Measurements from ENCODE around the gene CBR3. TPM values are rescaled to one million over a fixed set of nuclear protein-coding genes. Genes with fewer than 3 reads are reported as not detected.

The CBR3 gene
- total RNA-seq, 1 experiment from 2014 or later = 12.9 TPM

- DNase-seq (ENCODE audit: low spot score) (no peak), ATAC-seq (peak; percentile 42)
- TF ChIP-seq TEAD1 (CRISPR knock-in tag; IDR thresholded peaks at IDR 0.05) (no peak), GRHL2 (CRISPR knock-in tag; IDR thresholded peaks at IDR 0.05; ENCODE audit: insufficient replicate concordance, severe bottlenecking) (no peak), ZNF281 (CRISPR knock-in tag; IDR thresholded peaks at IDR 0.05) (no peak), FOXJ3 (CRISPR knock-in tag; IDR thresholded peaks at IDR 0.05; ENCODE audit: borderline replicate concordance) (no peak), USF1 (CRISPR knock-in tag; IDR thresholded peaks at IDR 0.05) (no peak), PRRX2 (CRISPR knock-in tag; IDR thresholded peaks at IDR 0.05) (no peak), CBFB (CRISPR knock-in tag; IDR thresholded peaks at IDR 0.05; ENCODE audit: low read depth) (no peak), E2F1 (CRISPR knock-in tag; IDR thresholded peaks at IDR 0.05) (no peak), NFE2L1 (CRISPR knock-in tag; IDR thresholded peaks at IDR 0.05) (no peak), ATF1 (CRISPR knock-in tag; IDR thresholded peaks at IDR 0.05) (no peak), SOX15 (CRISPR knock-in tag; IDR thresholded peaks at IDR 0.05) (no peak)
- peaks cover 31% of the 10 kb centered on the region for H3K9me3 Mint-ChIP-seq
- peak overlapping the region; percentile 95 for H3K27ac Mint-ChIP-seq
- H3K4me1 Mint-ChIP-seq = peaks cover 73% of the 10 kb centered on the region
- H3K27me3 Mint-ChIP-seq (ENCODE audit: low read depth) = peaks cover 8% of the 10 kb centered on the region
- peak overlapping the region; percentile 26 for H3K4me3 Mint-ChIP-seq
- POLR2A ChIA-PET = interaction anchor here (1.3 to 2.2 kb wide), 2 partner anchors 28 to 38 kb away, joined by 5 to 11 read pairs; partner anchors contain the start of genes CBR1 and SETD4
- peaks cover 35% of the 10 kb centered on the region for H3K36me3 Mint-ChIP-seq
- CTCF ChIA-PET = interaction anchor here (0.5 to 4.4 kb wide), 4 partner anchors 8 to 69 kb away, joined by 3 to 22 read pairs (median 5); no protein-coding TSS in a partner anchor
These were observed 37.3 kb upstream of the CBR3 start for GRCh38 chr21:36097427-36098181.

- DNase-seq (ENCODE audit: low spot score) (no peak), ATAC-seq (no peak)
- Mint-ChIP-seq H3K4me1 (peaks cover 73% of the 10 kb centered on the region), H3K27me3 (ENCODE audit: low read depth) (peaks cover 8% of the 10 kb centered on the region), H3K27ac (peak overlapping the region; percentile 95), H3K36me3 (peaks cover 34% of the 10 kb centered on the region), H3K4me3 (peak overlapping the region; percentile 26), H3K9me3 (peaks cover 29% of the 10 kb centered on the region)
- CTCF ChIA-PET = interaction anchor here (4.4 kb wide), 1 partner anchor 11 kb away, joined by 22 read pairs; no protein-coding TSS in a partner anchor
- no peak for TF ChIP-seq SMAD4 (CRISPR knock-in tag; IDR thresholded peaks at IDR 0.05)
- no peak for TF ChIP-seq JUN (CRISPR knock-in tag; IDR thresholded peaks at IDR 0.05)
- TF ChIP-seq ZBTB43 (CRISPR knock-in tag; IDR thresholded peaks at IDR 0.05) = no peak
- TF ChIP-seq JAZF1 (CRISPR knock-in tag; IDR thresholded peaks at IDR 0.05) = no peak
- TF ChIP-seq ZNF416 (CRISPR knock-in tag; IDR thresholded peaks at IDR 0.05) = no peak
- TF ChIP-seq ATF3 (CRISPR knock-in tag; conservative IDR thresholded peaks at IDR 0.05) = no peak
- no peak for TF ChIP-seq NR1H2 (CRISPR knock-in tag; IDR thresholded peaks at IDR 0.05)
- no peak for TF ChIP-seq ATF1 (CRISPR knock-in tag; IDR thresholded peaks at IDR 0.05)
- no peak for TF ChIP-seq TCF7 (CRISPR knock-in tag; IDR thresholded peaks at IDR 0.05; ENCODE audit: low read depth)
- no peak for TF ChIP-seq USF1 (CRISPR knock-in tag; IDR thresholded peaks at IDR 0.05)
- TF ChIP-seq IRF2 (CRISPR knock-in tag; IDR thresholded peaks at IDR 0.05; ENCODE audit: borderline replicate concordance, low read depth) = no peak
- POLR2A ChIA-PET = interaction anchor here (0.6 kb wide), 1 partner anchor 16 kb away, joined by 7 read pairs; no protein-coding TSS in a partner anchor
These were observed 36.7 kb upstream of the CBR3 start for GRCh38 chr21:36098182-36098532.

Data from WTC11 (cell line).